ENCODE data around the gene CREG1.

DNA sequence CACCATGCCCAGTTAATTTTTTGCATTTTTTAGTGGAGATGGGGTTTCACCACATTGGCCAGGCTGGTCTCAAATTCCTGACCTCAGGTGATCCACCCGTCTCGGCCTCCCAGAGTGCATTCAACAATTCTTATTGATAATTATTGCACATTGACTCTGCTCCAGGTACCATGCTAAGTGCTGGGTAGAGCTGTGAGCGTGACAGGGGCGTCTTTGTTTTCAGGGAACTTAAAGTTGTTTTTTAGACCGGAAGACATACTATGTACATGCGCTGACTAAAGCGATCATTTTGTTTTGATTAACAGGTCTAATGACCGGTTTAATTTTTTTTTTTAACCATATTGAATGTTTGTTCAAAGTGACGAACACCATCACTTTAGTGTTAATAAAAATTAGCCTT is 39.3 kb downstream of the CREG1 start:
- no peak for TF ChIP-seq RAD21 (IDR thresholded peaks at IDR 0.05; ENCODE audit: low read depth)
- no peak for TF ChIP-seq YY1 (IDR thresholded peaks at IDR 0.05; ENCODE audit: low read depth)
- TF ChIP-seq TAF1 (IDR thresholded peaks at IDR 0.05; ENCODE audit: low read depth) = no peak
- TF ChIP-seq NFIC (IDR thresholded peaks at IDR 0.05) = no peak
